Dermis microvascular lymphatic vessel endothelial cell (primary cell): Measurements from ENCODE around the gene SREBF1. TPM values are rescaled to one million over a fixed set of nuclear protein-coding genes. Genes with fewer than 3 reads are reported as not detected.
A peak's percentile ranks its signal among the peaks of the same experiment; 100 is the strongest.

Experiments
- DNase-seq, 2 donors: peaks; one replicate each; pipeline versions ENCODE4 v3.0.0 to v3.0.0-alpha.2; 2010; ENCODE audit warnings: low read depth in 2 of 2
- total RNA-seq: library from RNA; depleted of rRNA; stranded (reverse); fragments of >200 nt; gene quantifications from 2 replicates; pipeline ENCODE4 v1.2.1, GENCODE V29; 2014

SREBF1 gene
- total RNA-seq, 1 donor from 2014 or later: 39.7 TPM

DNA sequence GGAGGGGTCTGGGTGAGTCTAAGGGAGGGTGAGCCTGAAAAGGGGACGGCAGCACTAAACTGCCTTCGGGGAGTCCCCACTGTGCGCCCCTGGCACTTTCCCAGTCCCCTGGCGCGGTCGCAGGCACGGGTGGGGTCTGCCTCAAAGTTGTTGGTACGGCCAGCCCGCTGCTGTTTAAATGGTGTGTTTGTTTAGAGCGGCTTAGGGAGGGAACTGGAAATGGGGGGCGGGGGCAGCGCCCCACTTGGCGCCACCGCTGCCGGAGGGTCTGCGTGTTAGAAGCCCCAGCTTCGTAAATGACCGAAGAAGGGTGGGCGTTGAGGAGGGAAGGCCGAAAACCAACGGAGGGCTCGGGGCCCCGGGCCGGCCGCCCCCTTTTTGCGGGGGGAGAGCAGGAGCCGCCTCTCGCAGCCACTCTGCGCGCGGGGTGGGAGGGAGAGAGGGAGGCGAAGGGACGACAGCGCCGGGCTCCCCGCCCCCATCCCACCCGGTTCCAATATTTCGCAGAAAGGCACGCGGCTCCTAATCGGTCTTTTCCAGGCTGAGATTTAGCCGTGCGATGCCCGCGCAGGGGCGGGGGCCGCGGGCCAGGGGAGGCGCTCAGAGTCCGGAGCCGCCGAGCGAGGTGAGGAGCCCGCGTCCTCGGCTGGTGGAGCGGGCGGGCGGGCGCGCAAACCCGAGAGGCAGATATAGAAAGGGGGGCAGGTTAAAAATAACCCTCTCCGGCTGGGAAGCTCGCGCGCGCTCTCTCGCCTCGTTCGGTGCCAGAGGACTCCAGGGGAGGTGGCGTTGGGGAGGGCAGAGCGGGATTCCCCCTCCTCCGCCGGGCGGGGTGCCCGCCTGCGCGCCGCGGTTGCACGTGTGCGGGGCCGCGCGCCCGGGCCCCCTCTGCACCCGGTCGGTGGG lies 54.9 kb downstream of the SREBF1 start:
- DNase-seq: peak in 1 of 2 donors; percentile 45

DNA sequence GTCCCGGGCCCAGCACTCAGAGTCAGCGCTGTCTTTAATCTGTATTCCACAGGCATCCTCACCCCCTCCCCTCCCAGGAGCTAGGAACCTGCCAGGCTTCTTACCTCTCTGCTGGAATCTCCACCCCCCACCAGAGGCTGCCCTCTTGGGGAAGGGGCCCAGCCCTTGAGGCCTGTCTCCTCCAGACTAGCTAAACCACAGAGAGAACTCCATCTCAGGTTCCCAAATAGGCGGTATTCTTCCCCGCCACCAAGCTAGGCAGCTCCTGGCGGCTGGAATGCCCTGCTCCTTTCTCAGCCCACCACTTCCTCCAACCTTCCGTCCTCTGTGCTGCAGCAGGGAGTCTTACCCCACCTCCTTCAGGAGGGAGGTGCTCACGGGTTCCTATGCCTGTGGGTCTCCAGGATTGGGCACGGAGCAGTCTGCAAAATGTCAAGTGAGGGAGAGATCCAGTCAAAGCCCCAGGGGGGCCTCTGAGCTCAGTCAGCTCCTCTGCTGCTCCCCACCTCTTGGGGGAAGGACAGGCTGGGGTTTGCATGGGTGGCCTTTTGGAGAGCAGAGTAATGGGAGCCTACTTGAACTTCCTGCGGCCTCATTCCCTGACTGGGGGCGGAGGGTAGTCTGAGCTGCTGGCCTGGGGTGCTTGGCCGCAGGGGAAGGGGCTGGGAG lies 55.7 kb downstream of the SREBF1 start:
- DNase-seq: no peak

DNA sequence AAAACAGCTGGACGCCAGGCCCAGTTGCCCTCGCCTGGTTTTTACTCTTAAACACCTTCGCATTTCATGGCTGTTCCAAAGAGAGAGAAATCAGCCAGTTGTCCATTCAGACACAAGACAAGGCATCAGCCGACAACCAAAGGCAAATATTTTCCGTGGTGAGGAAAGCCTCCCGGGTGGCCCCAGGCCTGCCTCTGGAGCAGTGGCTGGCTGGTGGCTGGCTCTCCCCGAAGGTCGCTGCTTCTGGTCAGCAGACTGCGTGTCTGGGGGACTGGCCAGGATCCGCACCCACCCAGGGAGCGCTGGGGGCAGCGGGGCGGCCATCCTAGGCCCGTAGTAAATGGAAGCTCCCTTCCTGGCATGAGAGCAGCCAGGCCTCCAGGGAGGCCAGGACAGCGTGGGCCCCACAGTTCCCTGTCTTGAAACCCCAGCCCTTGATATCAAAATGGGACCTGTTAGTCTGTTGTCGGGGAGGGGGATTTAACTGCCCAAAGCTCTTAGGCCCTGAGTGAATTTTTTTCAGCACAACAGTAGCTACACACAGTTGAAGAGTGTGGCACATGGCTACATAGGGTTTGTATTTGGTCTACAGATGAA lies 57.7 kb downstream of the SREBF1 start:
- DNase-seq: no peak

DNA sequence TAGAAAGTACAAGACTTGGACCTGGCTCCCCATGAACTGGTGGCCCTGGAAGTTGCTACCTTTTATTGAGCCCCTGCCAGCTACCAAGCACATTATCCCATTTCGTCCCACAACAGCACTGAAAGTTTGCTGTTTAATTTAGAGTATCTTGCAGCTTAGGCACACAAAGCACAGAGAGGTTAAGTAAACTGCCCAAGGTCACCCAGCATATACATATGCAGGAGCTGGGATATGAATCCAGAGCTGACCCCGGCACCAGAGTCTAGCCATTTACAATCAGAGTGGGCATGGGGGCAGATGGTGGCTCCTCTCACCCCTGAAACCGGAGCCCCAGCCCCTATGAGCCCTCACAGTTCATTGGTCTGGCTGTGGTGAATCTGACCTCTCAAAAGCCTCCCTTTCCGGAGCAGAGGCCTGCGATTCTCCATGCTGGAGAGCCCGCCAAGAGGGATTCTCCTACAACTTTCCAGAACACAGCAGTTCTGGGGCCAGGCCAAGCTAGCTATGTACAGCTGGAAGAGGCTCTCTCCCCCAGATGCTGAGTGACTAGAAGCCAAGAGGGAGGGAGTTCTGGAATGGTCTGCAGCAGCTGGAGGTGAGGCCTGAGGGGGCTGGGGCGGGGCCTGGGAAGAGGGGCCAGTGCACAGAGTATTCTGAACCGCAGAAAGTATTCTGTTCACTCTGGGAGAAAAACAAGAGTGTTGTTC lies 58.3 kb downstream of the SREBF1 start:
- DNase-seq: no peak

DNA sequence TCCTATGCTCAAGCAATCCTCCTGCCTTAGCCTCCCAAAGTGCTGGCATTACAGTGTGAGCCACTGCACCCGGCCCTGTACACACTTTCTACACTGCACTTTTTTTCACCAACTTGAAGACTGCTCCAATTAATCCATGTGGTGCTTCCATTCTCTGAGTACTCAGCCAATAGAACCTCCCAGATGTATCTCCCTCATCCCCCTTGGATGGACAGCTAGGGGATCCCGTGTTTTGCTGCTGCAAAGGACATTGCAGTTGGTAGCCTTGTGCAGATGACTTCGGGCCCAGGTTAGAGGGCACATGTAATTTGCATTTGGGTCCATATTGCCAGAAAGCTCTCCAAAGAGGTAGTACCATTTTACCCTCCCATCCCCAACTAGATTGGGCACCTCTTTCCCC lies 59.9 kb downstream of the SREBF1 start:
- no peak for DNase-seq

DNA sequence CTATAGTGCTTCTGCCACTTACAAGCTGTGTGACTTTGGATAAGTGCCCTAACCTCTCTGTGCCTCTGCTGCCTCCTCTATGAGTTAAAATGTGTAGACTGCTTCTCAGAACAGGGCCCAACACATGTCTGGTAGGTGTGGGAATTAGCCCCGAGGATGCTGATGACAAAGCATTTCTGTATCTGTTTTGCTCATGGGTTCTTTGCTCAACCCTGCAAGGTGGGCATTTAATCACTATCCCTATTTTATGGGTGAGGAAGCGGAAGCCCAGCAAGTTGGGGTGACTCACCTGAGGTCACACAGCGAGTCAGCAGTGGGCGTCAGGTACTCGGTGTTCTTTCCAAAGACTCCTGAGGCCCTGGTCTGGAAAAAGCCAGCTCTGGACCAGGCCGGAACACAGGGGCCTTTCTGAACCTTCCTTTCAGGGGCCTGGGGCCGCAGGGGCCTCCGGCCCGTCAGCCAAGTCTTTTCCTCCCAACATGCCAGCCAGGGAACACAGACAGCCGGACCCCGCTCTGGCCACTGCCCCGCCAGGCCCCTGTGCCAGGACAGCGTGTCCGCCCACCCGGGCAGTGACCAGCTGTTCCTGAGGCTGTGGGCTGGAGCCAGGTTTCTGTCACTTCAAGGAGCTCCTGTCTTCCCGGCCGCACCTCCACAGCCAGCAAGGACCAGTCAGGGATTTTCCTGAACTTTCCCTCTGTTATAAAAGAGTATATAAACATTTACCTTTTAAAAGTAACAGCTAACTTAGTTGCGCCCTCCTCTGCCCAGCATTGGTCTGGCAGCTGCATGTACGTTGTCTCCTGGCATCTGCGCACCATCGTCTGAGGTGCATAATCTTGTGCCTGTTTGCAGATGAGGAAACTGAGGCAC lies 62.5 kb downstream of the SREBF1 start:
- DNase-seq: peak; percentile 18 to 63

DNA sequence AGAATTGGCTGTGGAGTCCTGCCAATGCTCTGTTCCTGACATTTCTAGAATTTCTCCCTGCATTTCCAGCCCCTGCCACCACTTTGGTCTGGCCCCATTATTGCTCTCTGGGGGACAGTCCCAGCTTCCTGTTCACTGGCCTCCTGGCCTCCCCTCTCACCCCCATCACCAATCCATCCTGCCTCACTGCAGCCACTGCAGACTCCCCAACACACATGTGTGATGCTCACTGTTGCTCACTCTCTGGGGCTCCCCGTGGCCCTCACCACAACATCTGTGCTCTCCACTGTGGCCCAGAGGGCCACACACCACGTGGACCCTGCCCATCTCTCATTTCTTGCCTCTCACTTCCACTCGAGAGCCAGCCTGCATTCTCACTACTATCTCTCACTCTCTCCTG lies 64.6 kb downstream of the SREBF1 start:
- DNase-seq: no peak

DNA sequence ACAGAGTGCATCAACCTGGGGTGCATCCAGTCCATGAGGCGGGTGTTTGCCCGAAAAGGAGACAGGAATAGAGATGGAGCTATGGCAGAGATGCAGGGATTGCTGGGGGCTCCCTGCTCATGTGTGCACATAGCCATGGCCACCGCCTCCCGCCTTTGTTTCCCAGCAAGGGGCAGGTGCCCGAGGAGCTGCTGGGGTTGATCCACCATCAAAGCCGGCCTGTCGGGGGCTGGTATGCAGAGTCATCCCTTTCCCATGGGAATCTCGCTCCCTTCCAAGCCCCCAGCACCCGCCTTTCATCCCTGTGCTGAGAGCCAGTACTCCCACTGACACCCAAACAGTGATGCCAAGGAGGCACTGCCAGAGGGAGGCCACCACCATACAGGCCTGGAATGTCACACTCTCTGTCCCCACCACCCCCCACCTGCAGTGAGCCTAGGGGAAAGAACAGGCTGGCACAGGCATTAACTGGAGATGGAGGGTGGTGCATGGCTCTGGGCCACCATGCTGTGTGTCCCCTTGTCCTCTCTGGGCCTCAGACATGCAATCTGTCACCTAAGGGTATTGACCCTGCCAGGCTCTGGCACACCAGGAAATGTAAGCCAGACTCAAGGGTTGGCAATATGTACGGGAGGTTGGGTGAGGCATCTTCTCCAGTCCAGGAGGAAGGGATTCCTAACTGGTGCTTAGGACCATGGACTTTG lies 65.1 kb downstream of the SREBF1 start:
- DNase-seq: no peak

DNA sequence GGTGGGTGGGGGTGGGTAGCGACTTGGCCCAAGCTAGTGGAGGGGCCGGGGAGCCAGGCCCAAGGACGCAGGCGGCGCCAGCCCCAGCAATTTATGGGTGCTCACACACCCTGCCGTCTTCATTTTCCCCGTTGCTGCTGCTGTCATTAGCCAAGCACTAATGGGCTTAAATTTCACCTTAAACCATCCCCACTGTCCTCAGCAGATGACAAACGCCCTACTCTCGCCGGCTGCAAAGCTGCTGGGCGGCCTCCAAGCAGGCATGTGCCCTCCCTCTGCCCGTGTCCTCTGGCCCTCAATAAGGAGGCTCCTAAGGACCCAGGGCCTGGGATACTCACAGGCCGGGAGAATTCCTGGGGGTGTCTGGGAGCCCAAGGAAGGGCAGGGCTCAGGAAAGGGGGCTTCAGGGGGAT lies 66.1 kb downstream of the SREBF1 start:
- DNase-seq: no peak

DNA sequence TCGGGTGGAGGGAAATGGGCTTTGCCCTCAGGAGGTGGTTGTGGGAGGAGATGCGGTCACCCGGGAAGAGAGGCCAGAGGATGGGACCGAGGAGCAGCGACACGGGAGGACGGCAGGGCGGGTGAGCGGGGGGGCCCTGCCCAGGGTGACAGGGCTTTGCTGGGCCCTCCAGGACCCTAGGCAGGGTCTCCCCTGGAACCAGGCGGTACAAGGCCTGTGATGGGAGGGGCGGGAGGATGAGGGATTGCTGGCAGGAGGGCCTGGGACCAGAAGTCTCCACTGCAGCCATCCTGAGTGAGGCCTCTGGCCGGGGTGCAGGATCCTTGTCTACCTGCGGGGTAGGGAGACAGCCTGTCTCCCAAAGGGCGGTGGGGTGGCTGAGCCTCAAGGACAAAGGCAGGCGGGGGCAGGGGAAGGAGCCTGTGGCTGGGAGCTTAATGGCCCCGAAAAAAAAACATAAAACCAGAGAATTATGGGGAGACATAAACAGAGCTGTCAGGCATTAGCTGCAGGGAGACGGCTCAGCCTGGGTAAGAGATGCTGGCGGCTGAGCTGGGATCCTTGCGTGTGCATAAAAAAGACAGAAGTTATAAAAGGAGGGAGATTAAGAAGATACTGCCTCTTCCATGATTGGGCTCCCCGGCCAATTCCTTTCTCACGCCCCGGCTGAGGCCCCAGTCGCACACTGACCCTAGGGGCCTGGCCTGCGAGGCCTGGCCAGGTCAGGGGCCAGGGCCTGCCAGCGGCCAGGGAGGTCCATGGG lies 66.7 kb downstream of the SREBF1 start:
- no peak for DNase-seq

DNA sequence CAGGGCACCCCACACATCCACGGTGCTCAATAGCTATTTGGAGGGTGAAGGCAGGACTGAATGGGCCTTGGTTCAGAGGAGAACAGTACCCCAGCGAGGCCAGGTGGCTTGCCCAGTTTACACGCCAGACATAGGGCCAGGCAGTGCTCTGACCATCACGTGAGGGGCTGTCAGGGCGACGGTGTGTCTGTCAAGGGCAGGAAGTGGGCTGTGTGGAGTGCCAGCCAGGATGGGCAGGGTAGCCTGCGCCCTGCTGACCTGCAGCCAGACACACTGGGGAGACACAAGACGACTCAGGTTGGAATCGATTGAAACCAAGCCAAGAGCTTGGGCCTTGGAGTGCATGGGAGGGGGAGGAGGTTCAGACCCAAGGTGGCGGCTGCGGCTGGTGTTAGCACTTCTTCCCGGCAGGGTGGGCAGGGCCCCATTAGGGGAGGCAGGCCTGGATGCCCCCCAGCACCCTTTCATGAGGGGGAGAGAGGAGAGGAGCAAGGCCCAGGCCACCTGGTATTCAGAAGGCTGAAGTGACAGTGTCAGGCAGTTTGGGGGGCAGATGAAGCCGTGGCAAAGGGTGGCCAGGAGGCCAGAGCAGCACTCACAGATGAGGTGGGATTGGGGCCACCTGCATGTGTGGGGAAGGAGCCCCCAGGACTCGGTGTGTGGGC lies 68.2 kb downstream of the SREBF1 start:
- DNase-seq: peak in 1 of 2 donors; percentile 33

DNA sequence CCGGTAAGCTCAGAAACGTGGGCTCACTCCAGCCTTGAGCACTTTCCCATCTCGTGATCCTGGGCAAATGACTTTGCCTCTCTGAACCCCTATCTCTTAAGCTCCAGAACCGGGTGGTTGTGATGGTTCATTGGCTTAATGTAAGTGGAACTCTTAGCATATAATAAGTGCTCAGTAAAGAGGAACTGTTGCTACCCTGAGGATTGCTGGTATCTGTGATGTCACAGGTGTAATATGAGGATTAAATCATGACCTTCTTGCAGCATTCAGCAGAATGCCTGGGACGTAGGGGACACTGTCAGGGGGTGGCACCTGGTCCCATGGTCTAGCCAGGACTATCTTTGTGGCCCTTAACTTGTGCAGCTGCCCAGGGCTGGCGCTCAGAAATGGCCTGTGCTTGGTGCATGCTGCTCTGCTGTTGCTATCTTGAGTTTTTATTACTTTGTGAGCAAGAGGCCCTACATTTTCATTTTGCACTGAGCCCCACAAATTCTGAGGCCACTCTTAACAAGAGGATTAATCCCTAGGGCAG lies 68.8 kb downstream of the SREBF1 start:
- DNase-seq: no peak

DNA sequence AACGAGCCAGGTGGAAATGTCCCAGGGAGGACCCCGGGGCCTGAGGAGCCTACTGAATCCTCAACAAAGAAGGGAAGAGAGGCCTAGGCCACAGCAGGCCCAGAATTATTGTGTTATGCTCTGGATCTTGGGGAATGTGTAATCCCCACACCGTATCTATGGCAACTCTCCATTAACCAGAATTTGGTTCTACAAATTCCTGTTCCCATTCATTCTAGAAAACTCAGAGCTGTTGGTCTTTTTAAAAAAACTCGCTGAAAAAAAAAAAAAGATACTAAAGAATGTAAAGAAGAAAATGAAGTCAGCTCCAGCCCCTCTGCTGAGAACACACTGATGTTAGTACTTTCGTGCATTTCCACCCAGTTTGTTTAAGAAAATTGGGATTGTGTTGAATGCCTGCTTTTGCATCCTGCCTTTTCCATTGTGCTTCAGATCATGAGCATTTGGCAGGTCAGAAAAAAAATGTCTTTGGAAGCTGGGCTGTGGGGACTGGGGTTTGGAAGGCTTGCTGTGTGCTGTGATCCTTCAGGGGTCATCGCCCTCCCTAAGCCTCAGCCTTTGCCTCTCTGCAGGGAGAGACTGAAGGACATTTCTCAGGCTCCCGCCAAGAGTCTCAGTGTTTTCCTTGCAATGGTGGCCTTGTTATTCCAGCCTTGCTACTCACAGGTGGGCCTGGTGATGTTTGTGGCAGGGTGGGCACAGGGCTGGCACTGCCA lies 69.5 kb downstream of the SREBF1 start:
- DNase-seq: no peak

DNA sequence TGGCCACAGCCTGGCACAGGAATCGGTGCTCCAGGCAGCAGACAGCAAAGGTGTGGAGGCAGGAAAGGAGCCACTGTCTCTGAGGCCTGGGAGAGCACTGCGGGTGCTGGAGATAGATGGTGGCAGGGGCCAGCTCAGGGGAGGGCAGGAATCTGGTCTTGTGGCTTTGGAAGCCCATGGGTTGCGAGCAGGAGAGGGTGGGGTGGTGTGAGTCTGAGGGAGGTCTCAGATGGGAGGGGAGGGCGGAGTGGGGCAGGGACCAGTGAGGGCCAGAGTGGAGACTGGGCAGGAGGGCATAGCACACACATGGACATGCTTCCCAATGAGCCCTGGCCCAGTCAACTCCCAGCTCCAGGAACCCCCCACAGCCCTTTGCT lies 70.1 kb downstream of the SREBF1 start:
- no peak for DNase-seq

DNA sequence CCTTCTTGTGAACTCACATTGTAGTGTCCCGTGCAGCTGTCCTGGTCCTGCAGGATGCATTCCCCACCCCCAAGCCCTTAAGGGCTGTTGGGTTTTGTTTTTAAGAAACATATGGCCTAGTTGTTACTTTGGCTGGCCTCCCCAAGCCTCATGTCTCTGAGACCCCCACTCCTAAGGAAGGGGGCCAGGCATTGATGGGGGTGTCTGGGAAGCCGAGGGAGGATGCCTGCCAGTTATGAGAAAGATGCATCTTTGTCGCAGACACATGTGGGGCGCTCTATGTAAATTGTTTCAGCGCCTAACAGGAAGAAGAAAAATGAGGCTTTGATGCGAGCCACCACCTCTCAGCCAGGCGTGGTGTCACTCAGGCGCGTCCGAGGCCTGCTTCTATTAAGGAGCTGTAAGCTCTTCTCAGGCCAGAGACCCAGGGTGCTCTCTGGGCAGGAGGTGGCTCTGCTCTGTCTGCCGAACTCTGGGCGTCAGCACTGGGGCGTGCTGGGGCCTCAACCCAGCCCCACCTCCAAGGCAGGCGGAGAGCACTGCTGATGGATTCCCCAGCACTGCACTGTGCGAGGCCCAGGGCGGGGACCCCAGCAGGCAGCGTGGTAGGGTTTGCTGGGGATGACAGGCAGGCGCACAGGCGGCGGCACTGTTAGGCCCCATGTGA lies 70.6 kb downstream of the SREBF1 start:
- DNase-seq: no peak

DNA sequence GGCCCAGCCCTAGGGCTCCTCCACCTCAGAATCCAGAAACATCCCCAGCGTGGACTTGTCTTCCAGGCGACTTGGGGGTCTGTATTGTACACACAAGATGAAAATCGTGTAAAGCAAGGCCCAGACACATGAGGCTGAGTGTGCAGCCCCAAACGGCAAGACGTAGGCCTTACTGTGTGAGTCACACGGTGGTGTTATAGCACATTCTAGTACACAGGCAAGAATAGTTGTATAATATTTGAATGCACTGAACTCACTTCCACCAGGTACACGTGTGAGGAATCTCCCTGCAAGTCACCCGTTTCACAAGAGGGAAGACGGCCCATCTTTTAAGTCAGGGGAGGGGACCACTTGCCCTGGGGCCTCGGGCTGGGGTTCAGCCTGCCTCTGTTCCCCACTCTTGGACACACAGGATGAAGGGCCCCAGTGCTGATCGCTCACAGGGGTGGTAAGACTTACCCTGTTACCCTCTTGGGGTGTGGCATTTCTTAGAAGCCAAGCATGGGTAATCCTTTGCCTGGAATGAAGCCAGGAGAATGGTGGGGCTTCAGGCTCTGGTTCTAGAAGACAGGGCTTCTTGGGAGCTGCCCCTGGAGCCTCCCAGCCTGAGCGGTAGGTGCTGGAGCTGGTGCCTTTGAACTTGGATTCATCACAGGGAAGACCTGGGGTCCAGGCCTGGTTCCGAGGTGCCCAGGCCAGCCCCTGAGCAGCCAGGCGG lies 71.3 kb downstream of the SREBF1 start:
- no peak for DNase-seq

DNA sequence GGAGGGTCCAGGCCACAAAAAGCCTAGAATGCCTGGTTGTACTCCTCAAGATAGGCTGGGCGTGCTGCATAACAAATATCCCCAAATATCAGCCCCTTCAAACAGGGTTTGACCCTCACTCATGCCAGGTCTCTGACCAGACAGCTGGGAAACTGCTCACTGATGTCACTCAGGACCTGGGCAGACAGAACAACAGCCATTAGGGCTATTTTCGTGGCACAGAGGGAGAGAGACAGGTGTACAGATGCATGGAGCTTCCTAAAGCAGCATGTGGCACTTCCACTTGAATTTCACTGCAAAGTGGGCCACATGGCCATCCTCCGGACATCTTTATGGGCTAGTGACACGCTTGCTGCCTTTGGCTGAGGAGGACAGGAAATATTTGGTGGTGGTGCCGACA lies 73.1 kb downstream of the SREBF1 start:
- no peak for DNase-seq
